Stimulated activated CD8-positive, alpha-beta memory T cell treated with anti-CD3 and anti-CD28 coated beads, Interleukin-12 subunit alpha, Interleukin-12 subunit beta, amount 100 ng/mL, for 24 hours (primary cell): ENCODE results near the gene SMYD3.

ENCODE experiments used
- DNase-seq: peaks from one replicate; pipeline ENCODE4 v3.0.0-alpha.2; 2020; ENCODE audit errors: extremely low read depth

SMYD3 gene

GRCh38 chr1:246515390-246516005 is 8.4 kb upstream of the SMYD3 start:
- no peak for DNase-seq

DNA sequence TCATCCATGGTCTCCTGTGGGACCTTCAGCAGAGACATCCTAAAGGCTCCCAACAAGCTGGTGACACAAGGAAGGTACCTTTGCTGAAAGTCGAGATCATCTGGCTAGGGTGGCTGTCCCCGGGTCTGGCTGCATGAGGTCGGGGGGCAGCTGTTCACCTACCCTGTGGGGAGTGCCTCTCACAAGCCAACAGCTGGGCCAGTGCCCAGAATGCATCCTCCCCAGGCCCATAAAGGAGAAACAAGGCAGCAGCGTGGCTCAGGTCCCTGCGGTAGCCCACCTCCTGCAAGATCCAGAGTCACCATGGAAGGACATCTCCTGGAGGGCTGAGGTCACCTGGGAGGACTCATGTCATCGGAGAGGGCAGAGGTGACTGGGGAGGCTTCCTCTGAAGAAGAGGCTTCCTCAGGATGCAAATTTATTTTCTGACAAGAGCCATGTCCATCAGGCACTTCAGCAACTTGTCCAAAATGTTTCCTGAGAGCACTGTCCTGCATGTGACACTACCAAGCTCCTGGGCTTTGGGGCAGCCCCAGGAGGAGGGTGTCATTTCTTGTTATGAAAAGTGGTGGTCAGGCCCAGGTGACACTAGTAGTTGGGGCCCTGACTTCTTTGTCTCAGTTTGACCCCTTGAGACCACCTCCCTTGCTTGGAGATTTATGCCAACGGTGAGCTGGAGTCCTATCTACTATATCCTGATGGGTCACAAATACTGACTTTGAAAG is 6.7 kb upstream of the SMYD3 start:
- DNase-seq = no peak

DNA sequence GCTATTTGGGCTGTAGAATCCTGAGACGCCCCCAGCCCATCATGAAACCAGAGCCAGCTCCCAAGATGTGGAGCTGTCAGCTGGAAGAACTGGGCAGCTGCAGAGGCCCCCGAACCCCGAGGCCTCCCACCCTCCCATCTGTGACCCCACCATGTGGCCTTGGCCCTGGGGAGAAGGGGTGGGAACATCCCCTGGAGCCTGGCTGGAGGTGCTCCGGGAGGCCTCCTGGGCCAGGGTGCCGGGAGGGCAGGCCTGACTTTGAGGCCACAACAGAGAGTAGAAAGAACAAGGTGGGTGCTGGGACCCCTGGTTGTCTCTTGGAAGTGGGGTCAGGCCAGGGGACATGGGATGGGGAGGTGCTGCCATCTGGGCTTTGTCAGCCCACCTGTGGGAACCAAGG is 6.0 kb upstream of the SMYD3 start:
- no peak for DNase-seq

DNA sequence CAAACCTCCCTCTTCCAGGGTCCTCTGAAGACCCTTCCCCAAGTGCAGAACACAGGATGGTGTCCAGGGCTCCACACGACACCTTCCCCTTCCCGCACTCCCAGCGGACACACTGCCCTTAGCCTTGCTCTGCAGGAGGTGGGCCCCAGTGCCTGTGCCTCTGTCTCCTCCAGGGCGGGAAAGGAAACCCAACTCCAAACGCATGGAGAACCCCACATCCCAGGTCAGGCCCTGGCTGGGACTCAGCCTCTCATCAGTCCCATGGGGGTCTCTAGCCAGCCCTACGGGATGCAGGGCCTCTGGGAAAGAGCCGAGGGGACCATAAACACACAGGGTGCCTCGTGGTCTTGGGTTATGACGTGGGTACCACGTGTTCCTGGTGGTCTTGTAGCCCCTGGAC is 5.6 kb upstream of the SMYD3 start:
- DNase-seq = no peak

DNA sequence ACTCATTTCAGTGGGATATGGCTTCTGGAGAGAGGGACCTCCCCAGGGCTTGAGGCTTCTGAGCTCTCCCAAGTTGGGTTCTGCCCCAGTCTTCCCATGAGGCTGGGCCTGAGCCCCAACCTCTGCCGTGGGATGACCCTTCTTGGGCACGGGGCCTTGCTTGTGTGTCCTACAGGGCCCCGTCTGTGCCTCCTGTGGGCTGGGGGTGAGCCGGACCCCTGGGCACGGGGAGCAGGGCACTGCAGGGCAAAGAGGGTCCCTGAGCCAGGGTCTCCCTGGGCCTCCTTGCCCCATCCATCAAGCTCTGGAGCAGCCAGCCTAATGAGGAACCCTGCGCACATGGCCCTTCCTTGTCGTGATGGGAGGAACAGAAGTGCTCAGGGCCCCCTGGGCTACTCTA is 5.2 kb upstream of the SMYD3 start:
- no peak for DNase-seq

GRCh38 chr1:246511203-246511602 is 4.1 kb upstream of the SMYD3 start:
- no peak for DNase-seq

- no peak for DNase-seq
These were observed 3.3 kb upstream of the SMYD3 start for GRCh38 chr1:246510147-246511030.

- no peak for DNase-seq
These were observed 2.0 kb upstream of the SMYD3 start for GRCh38 chr1:246508897-246509688.

GRCh38 chr1:246506367-246506673 is 759 bp downstream of the SMYD3 start:
- DNase-seq = no peak

- DNase-seq = no peak
These were observed 3.7 kb downstream of the SMYD3 start for GRCh38 chr1:246503341-246503740.

DNA sequence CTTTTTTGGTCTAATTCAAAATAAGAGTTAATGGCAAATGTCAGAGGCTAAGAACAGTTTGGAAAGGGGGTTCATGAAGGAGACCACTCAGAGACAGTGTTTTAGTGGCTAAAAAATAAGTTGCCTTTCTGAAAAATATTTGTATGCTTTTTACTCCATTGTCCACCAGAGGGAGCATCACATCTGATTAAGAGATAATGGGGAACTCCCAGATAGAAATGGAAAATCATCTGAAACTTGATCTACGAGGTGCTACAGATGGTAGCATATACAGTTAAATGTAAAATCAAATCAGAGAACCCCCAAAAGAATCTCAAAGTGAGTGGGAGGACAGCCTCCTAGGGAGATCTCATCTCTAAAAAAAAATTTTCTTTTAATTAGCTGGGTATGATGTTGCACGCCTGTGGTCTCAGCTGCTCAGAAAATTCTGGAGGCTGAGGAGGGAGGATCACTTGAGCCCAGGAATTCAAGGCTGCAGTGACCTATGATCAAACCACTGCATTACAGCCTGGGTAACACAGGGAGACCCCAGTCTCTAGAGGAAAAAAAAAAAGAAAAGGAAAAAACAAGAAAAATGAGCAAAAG is 9.7 kb downstream of the SMYD3 start:
- no peak for DNase-seq

DNA sequence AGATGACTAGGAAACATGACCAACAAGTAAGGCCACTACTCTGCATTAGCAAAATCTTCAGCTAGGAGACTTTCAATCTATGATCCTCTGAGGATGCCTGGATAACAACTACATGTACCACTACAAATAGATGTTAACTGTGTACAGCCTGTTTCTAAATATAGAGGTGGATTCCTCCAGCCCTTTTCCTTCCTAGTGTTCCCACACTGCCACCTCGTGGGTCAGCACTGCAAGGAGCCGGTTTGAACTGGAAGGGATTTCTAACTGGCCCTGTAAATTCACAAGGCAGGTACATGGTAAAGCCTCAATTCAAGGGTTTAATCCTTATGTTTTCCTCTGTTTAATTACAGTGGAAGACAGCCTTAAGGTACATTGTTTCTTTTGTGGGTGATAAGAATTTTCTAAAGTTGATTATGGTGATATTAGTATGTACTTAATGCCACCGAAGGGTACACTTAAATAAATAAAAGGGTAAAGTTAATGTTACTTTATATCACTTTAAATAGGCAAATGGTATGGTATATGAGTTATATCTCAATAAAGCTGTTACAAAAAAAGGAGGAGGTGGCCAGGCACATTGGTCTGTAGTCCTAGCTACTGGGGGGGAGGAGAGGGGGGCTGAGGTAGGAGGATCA is 14.4 kb downstream of the SMYD3 start:
- DNase-seq = no peak

- DNase-seq = no peak
These were observed 15.5 kb downstream of the SMYD3 start for GRCh38 chr1:246491551-246492053.

GRCh38 chr1:246488674-246489073 is 18.4 kb downstream of the SMYD3 start:
- no peak for DNase-seq

- no peak for DNase-seq
These were observed 23.5 kb downstream of the SMYD3 start for GRCh38 chr1:246483569-246483933.

- DNase-seq = no peak
These were observed 24.1 kb downstream of the SMYD3 start for GRCh38 chr1:246482805-246483568.

DNA sequence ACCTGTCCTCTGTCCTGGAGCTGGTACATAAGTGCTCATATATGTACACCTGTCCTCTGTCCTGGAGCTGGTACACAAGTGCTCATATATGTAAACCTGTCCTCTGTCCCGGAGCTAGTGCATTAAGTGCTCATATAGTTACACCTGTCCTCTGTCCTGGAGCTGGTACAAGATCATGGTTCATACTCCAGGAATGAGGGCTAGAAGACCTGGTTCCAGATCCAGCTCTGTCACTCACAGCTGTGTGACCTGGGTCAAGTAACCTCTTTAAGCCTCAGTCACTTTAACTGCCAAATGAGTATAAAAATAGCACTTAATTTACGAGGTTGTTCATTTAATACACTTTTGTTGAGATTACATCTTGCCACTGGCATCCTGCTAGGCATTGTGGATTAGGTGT is 28.0 kb downstream of the SMYD3 start:
- no peak for DNase-seq

DNA sequence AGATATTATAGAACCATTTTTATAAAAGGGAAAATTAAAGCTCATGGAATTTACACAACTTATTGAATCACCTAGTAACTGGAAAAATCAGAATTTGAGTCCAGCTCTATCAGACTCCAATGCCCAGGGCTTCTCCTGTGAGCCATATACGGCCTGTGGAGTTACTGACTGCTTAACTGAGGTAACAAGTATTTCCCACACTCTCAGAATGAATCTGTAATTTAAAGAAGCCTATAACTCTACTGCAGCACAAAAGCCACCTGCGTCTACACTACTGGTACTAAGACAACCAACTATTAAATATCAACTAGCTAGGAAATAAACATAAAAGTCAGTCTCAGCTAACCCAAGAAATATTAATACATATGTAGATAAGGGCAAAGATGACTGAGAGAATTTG is 29.4 kb downstream of the SMYD3 start:
- no peak for DNase-seq

DNA sequence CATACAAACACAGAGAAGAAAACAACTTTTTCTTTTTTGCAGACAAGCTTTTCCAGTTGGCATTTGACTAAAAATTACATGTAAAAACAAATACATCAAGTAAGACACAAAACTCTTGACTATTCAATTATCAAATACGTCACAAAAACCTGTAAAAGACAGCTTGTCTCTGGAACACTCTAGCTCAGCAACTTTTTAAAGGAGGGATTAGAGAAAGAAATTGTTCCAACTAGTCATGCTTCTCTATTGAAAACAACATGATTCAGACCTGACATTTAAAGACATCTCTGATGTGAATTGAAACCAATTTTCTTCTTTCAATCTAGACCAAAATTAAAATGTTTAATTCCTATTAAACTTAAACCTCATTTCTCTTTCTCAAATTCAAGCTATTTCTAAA is 30.3 kb downstream of the SMYD3 start:
- no peak for DNase-seq

DNA sequence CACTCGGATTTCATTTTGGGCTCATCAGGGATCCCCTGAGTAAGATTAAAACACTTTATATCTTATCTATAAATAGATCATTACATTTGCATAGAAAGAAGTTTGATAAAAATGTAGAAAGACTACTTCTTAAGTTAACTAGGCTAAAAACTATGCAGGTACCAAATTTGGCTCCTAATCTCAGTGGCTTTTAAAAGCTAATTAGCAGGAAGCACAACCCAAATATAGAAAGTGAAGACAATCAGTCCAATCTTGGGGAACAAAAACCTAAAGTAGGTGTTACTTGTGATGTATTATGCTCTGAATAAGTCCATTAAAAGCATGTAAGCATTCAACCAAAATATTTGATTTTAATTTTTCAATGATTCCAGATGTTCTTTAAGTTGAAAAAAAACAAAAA is 35.4 kb downstream of the SMYD3 start:
- no peak for DNase-seq
